ENCODE measurements around the gene LAMP5. TPM values are rescaled to one million over a fixed set of nuclear protein-coding genes. Genes with fewer than 3 reads are reported as not detected.

LAMP5 gene
- polyA plus RNA-seq, 1 donor from 2014 or later = 0.43 TPM

DNA sequence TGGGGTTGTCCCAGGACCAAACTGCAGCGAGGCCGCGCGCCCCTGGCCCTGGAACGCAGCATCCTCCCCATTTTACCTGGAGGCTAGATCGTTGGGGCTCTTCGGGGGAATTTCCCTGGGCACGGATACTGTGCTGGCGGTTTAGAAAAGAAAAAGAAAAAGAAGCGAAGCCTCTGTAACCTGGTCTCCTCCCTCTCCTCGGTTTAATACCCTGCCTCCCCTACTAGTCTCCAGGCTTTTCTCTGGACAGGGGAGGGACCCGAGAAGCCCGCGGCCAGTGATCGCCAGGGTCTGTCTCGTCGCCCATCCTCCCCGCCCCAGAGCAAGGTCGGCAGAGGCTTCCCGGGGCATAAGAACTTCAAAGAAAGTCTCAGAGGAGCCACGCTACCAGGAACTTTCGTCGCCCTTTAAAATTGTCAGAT is 6.1 kb upstream of the LAMP5 start (continued):
- TF ChIP-seq, protein P1, sequence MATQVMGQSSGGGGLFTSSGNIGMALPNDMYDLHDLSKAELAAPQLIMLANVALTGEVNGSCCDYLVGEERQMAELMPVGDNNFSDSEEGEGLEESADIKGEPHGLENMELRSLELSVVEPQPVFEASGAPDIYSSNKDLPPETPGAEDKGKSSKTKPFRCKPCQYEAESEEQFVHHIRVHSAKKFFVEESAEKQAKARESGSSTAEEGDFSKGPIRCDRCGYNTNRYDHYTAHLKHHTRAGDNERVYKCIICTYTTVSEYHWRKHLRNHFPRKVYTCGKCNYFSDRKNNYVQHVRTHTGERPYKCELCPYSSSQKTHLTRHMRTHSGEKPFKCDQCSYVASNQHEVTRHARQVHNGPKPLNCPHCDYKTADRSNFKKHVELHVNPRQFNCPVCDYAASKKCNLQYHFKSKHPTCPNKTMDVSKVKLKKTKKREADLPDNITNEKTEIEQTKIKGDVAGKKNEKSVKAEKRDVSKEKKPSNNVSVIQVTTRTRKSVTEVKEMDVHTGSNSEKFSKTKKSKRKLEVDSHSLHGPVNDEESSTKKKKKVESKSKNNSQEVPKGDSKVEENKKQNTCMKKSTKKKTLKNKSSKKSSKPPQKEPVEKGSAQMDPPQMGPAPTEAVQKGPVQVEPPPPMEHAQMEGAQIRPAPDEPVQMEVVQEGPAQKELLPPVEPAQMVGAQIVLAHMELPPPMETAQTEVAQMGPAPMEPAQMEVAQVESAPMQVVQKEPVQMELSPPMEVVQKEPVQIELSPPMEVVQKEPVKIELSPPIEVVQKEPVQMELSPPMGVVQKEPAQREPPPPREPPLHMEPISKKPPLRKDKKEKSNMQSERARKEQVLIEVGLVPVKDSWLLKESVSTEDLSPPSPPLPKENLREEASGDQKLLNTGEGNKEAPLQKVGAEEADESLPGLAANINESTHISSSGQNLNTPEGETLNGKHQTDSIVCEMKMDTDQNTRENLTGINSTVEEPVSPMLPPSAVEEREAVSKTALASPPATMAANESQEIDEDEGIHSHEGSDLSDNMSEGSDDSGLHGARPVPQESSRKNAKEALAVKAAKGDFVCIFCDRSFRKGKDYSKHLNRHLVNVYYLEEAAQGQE (IDR thresholded peaks at IDR 0.05; ENCODE audit: borderline replicate concordance) = no peak

DNA sequence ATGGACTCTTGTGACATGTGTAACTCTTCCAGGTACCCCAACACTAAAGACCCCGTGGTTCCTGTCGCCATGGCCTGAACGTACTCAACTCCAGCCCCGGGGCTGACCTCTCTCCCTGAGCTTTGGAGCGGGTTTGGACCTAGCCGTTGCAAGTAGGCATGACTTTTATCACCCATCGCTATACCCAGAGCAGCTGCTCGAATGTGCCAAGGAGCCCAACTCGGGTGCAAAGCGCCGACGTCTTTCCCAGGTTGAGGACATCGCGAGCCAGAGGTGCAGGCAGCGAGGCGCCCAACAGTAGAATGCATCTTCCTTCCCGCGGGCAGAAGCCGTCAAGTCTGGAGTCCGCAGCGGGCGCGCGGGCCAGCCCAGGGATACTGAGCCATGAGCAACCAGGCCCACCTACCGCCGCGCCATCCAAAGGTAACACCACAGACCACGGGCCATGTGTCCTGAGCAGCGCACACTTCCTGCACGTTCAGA is 5.7 kb upstream of the LAMP5 start:
- Histone ChIP-seq H3K27ac (ENCODE audit: low read length) (no peak overlapping the region), H3K27me3 (ENCODE audit: insufficient read depth, low read depth, low read length) (peaks cover 90% of the 10 kb centered on the region), H3K4me2 (ENCODE audit: low read length) (no peak overlapping the region)

DNA sequence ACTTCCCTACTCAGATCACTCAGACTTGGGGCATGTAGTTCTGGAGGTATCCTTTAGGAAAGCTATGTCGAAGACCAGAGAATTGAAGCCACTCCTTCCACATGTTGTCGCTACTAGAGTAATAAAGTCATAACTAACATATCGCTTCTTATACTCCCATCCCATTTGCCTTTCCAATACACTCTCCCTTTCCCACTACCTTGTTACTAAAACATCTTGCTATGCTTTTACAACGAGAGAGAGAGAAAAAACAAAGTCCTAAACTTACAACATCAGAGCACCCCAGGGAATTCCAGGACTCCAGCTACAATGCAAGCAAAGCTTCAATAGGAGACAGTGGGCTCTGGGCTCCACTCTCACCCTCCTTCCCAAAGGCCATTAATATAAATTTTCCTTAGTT is 5.1 kb upstream of the LAMP5 start:
- Histone ChIP-seq H3K27me3 (ENCODE audit: insufficient read depth, low read depth, low read length) (peaks cover 95% of the 10 kb centered on the region), H2AFZ (ENCODE audit: low read depth, low read length) (no peak overlapping the region), H4K20me1 (ENCODE audit: insufficient read depth) (no peaks in the 10 kb centered on the region), H3K9ac (ENCODE audit: low read length) (no peak overlapping the region), H3K27ac (ENCODE audit: low read length) (no peak overlapping the region), H3F3A (ENCODE audit: insufficient read depth, low read length, poor library complexity, severe bottlenecking) (no peaks in the 10 kb centered on the region), H3K4me2 (ENCODE audit: low read length) (no peak overlapping the region), H3K36me3 (ENCODE audit: insufficient read depth, low read length) (no peaks in the 10 kb centered on the region), H3K9me3 (ENCODE audit: low read length) (peaks cover 6% of the 10 kb centered on the region), H3K79me2 (replicated peaks; ENCODE audit: insufficient read depth, low read length) (no peaks in the 10 kb centered on the region), H3K4me3 (ENCODE audit: low read length) (no peak overlapping the region), H3K9me2 (ENCODE audit: insufficient read depth, low read length) (no peaks in the 10 kb centered on the region)
- TF ChIP-seq RAD21 (conservative IDR thresholded peaks at IDR 0.05) (no peak), POLR2AphosphoS5 (IDR thresholded peaks at IDR 0.05) (no peak), TAF1 (IDR thresholded peaks at IDR 0.05; ENCODE audit: low read depth) (no peak), EP300 (conservative IDR thresholded peaks at IDR 0.05; ENCODE audit: poor library complexity, severe bottlenecking) (no peak), SMC3 (conservative IDR thresholded peaks at IDR 0.05; ENCODE audit: poor library complexity) (no peak), EZH2 (IDR thresholded peaks at IDR 0.05; ENCODE audit: borderline replicate concordance, insufficient read depth, low read length, poor library complexity, severe bottlenecking) (no peak), MXI1 (conservative IDR thresholded peaks at IDR 0.05; ENCODE audit: poor library complexity, severe bottlenecking) (no peak)
- TF ChIP-seq, protein P1 (IDR thresholded peaks at IDR 0.05; ENCODE audit: borderline replicate concordance) = no peak
- TF ChIP-seq, protein P2, sequence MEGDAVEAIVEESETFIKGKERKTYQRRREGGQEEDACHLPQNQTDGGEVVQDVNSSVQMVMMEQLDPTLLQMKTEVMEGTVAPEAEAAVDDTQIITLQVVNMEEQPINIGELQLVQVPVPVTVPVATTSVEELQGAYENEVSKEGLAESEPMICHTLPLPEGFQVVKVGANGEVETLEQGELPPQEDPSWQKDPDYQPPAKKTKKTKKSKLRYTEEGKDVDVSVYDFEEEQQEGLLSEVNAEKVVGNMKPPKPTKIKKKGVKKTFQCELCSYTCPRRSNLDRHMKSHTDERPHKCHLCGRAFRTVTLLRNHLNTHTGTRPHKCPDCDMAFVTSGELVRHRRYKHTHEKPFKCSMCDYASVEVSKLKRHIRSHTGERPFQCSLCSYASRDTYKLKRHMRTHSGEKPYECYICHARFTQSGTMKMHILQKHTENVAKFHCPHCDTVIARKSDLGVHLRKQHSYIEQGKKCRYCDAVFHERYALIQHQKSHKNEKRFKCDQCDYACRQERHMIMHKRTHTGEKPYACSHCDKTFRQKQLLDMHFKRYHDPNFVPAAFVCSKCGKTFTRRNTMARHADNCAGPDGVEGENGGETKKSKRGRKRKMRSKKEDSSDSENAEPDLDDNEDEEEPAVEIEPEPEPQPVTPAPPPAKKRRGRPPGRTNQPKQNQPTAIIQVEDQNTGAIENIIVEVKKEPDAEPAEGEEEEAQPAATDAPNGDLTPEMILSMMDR (IDR thresholded peaks at IDR 0.05; ENCODE audit: poor library complexity, severe bottlenecking) = no peak

More for the DNA sequence above, 5.7 kb upstream of the LAMP5 start:
- no peak overlapping the region for H3K4me3 ChIP-seq (ENCODE audit: low read length)
- H3F3A ChIP-seq (ENCODE audit: insufficient read depth, low read length, poor library complexity, severe bottlenecking) = no peaks in the 10 kb centered on the region
- TF ChIP-seq EP300 (conservative IDR thresholded peaks at IDR 0.05; ENCODE audit: poor library complexity, severe bottlenecking) = no peak
- TF ChIP-seq, protein P2 (IDR thresholded peaks at IDR 0.05; ENCODE audit: poor library complexity, severe bottlenecking) = no peak
- H3K36me3 ChIP-seq (ENCODE audit: insufficient read depth, low read length) = no peaks in the 10 kb centered on the region
- no peaks in the 10 kb centered on the region for H4K20me1 ChIP-seq (ENCODE audit: insufficient read depth)
- H3K9me2 ChIP-seq (ENCODE audit: insufficient read depth, low read length) = no peaks in the 10 kb centered on the region
- H3K9me3 ChIP-seq (ENCODE audit: low read length) = peaks cover 6% of the 10 kb centered on the region
- H2AFZ ChIP-seq (ENCODE audit: low read depth, low read length) = no peak overlapping the region
- H3K9ac ChIP-seq (ENCODE audit: low read length) = no peak overlapping the region
- no peaks in the 10 kb centered on the region for H3K79me2 ChIP-seq (replicated peaks; ENCODE audit: insufficient read depth, low read length)
